ENCODE data around the gene THAP7. TPM values are rescaled to one million over a fixed set of nuclear protein-coding genes. Genes with fewer than 3 reads are reported as not detected.
A peak's percentile ranks its signal among the peaks of the same experiment; 100 is the strongest.
"Not testable (repeated sequence)": the region's sequence is repeated elsewhere in the genome, so short reads cannot be mapped to it uniquely, and the experiment has no call there.

The THAP7 gene
- total RNA-seq, 8 experiments from 2014 or later: 21.4 to 33.0 (median 29.4) TPM

DNA sequence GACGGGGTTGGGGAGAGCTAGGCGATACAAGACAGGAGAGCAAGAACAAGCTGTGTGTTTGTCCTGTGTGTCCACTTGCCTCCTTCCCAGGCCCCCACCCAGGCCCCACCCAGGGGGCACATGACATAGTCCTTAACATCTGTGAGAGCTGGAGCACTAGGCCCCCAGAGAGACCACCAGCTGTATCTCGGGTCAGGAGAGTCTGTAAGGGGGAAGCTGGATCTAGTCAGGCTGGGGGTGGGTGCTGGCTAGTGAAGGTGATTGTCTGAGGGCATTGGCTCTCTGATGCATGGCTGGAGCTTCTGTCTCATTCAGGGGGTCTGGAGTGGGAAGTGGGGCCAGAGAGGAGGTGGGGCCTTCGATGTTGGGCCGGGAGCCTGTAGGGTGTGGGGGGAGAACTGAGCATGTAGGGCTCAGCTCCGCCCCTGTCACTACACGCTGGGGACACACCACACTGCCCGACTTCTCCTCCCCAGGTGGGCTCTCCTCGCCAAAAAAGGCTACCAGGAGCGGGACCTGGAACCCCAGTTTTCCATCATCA lies 13.6 kb upstream of the THAP7 start:
- Histone ChIP-seq H3K4me3 (peak overlapping the region in 2 of 5 donors; percentile 42 to 51), H3K27ac (peak overlapping the region; percentile 81 to 91), H3K4me1 (replicated peaks in 1 of 2) (peaks cover 33 to 42% of the 10 kb centered on the region in 2 donors)
- in situ Hi-C loops (cut with MboI; ENCODE audit: low pct_unique_long_range_greater_than_20kb in 2 of 9, low sequenced_read_pairs in 9 of 9, unreplicated experiment in 9 of 9): loop anchor here in 2 of 9 experiments (25.0 kb wide), 2 partner anchors 97 to 103 kb away; partner anchors contain the start of gene CRKL (in 1 of the 2)
- WGBS, 10 experiments: no CpG with 5 or more reads among the region's 10 CpGs
- ATAC-seq (replicated peaks in 6 of 8): no peak

DNA sequence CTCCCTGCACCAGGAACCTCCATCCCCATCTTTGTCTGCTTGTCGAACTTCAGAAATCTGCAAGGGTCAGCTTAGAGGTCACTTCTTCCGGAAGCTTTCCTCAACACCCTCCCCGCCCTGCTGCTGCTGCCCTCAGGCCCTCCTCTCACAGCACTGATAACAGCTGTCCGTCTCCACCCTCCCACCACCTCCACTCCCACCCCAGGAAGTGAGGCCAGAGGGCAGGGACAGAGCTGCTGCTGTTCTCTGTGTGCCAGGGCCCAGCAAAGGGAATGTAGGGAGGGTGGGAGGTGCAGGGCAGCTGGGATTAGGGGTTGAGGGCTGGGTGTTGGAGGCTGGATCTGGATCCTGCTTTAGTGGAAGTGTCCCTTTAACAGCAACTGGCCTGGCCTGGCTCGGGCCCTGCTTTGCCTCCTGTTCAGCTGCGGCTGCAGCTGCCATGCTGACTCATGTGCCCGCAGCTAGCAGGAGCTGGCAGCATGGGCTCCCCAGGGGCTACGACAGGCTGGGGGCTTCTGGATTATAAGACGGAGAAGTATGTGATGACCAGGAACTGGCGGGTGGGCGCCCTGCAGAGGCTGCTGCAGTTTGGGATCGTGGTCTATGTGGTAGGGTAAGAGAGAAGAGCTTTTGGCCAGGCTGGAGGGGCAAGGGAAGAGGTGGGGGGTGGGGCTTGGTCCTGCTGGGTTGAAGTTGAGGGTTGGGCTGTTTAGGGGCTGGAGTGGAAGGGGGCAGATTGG lies 13.0 kb upstream of the THAP7 start, which contains the start of gene P2RX6:
TSS of gene P2RX6 (plus strand) at position 440 of the 740 bp plus-strand sequence. CDS start at position 450, 10 bp downstream.
- WGBS, 10 experiments: no CpG with 5 or more reads among the region's 12 CpGs
- ATAC-seq (replicated peaks in 6 of 8): peak; percentile 47 to 78 (median 68)
- in situ Hi-C loops (cut with MboI; ENCODE audit: low pct_unique_long_range_greater_than_20kb in 2 of 9, low sequenced_read_pairs in 9 of 9, unreplicated experiment in 9 of 9): loop anchor here in 2 of 9 experiments (25.0 kb wide), 2 partner anchors 97 to 103 kb away; partner anchors contain the start of gene CRKL (in 1 of the 2)
- Histone ChIP-seq H3K4me3 (peak within 1 kb of the TSS; percentile 42 to 51 (median 46)), H3K4me1 (replicated peaks in 1 of 2) (peaks cover 33 to 48% of the 10 kb centered on the region in 2 donors), H3K27ac (peak within 1 kb of the TSS; percentile 81 to 91)

DNA sequence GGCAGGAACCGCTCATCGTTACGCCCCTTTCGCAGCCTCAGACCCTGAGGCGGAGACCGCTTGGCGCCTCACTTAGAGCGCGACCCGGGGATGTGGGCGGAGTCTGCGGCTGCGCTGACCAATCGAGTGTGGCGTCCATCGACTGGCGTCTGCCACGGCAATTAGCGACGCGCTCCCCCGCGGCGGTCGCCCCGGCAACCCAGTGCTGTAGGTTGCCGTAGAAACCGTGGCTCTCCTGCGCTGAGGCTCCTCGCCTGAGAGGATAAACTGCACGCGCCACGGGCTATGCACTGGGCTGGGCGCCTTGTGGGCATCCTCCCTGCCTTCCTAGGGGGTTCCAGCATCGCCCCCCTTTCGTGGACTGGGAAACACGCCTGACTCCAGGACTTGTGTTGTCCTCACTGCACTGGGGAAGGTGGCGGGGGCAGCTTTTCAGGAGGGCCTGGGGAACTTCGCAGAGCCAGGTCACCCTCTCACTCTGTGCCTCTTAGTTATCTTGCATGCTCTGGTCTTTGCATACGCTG lies 12.3 kb upstream of the THAP7 start:
- in situ Hi-C loops (cut with MboI; ENCODE audit: low pct_unique_long_range_greater_than_20kb in 2 of 9, low sequenced_read_pairs in 9 of 9, unreplicated experiment in 9 of 9): loop anchor here in 2 of 9 experiments (25.0 kb wide), 2 partner anchors 98 to 102 kb away; partner anchors contain the start of gene CRKL (in 1 of the 2)
- WGBS, 10 experiments: 0 to 1% (median 0%) methylated on average over 1 to 24 of the region's 40 CpGs; no CpG with 5 or more reads in 7 of the 10 experiments
- peak; percentile 86 to 96 (median 90) for ATAC-seq (replicated peaks in 6 of 8)
- peak overlapping the region; percentile 42 to 51 (median 46) for H3K4me3 ChIP-seq
- peaks cover 33 to 50% of the 10 kb centered on the region in 2 donors for H3K4me1 ChIP-seq (replicated peaks in 1 of 2)
- H3K27ac ChIP-seq: peak overlapping the region; percentile 81 to 91

DNA sequence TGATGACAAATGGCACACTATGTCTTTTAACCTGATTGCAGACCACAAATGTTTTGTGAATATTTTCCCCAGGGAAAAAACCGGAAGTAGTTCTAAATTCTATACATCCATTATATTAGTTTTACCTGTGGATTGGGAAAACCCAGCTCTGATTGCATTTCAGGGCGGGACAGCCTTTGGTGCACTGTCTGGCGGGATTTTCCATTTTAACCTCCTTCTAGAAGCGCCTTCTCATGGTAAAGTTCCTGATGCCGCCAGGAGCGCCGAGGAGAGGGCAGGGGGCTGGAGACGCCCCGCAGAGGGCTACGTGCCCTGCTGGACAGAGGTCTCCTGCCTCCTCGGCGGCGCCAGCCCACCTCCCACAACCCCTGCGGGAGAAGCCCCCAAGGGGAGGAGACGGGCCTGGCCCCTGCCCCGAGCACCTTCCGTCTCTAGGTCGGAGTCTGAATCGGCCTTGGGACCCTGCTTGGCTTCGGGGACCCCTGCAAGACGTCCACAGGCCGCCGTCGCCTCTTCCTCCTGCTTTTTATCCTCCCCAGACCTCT lies 11.8 kb upstream of the THAP7 start:
- H3K27ac ChIP-seq: peak overlapping the region; percentile 65 to 73
- H3K4me3 ChIP-seq: peak overlapping the region; percentile 42 to 51 (median 46)
- 0 to 67% (median 12%) methylated on average over 1 to 5 of the region's 24 CpGs; no CpG with 5 or more reads in 2 of the 10 experiments for WGBS, 10 experiments
- in situ Hi-C loops (cut with MboI; ENCODE audit: low pct_unique_long_range_greater_than_20kb in 2 of 9, low sequenced_read_pairs in 9 of 9, unreplicated experiment in 9 of 9): loop anchor here in 2 of 9 experiments (25.0 kb wide), 2 partner anchors 99 to 101 kb away; partner anchors contain the start of gene CRKL (in 1 of the 2)
- ATAC-seq (replicated peaks in 6 of 8): peak; percentile 0 to 21 (median 14)
- H3K4me1 ChIP-seq (replicated peaks in 1 of 2): peaks cover 33 to 50% of the 10 kb centered on the region in 2 donors

DNA sequence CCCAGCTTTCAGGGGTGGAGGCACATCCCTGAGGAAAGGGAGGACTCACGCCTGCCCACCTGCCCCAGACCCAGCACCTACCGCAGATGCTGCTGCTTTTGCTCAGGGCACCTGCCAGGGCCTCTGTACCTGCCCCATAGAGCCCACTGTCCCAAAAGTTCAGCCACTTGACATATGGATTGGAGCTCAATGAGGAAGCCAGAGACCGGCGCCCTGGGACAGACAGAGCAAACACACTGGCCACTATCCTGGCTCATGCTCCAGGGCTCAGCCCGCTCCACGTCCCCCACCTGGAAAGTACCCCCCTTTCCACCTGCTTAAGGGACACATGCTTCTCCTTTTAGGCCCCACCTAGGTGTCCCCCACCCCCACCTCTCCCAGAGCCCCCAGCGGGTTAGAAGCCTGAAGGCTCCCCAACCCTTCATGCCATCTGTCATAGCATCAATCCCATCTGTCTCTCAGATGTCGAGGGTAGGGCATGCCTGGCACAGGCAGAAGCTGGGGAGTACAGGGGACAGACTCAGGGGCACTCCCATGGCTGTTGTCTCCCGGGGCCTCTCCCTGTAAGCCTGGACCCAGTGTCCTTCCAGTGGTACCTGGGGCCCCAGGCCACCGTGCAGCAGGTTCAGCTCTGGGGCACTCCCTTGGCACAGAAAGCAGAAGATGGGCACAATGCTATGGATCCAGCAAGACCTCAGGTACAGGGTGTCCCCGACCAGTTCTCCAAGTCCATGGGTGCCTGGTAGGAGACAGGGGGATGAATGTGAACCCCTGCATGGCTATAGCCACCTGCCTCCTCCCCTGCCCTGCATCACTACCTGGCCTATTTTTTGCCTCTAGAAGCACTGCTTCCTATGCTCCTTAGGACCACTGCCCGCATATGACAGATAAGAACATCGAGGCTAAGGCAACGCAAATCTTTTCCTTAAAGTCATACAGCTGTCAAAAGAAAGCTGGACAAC lies 10.8 kb upstream of the THAP7 start:
- in situ Hi-C loops (cut with MboI; ENCODE audit: low pct_unique_long_range_greater_than_20kb in 2 of 9, low sequenced_read_pairs in 9 of 9, unreplicated experiment in 9 of 9): loop anchor here in 2 of 9 experiments (25.0 kb wide), 2 partner anchors 100 kb away; partner anchors contain the start of gene CRKL (in 1 of the 2)
- H3K4me3 ChIP-seq: peak overlapping the region; percentile 42 to 51 (median 46)
- no peak for ATAC-seq (replicated peaks in 6 of 8)
- H3K4me1 ChIP-seq (replicated peaks in 1 of 2): peaks cover 33 to 50% of the 10 kb centered on the region in 2 donors
- 63 to 100% (median 83%) methylated on average over 1 to 5 of the region's 14 CpGs; no CpG with 5 or more reads in 3 of the 10 experiments for WGBS, 10 experiments
- peak overlapping the region in 1 of 2 donors; percentile 65 for H3K27ac ChIP-seq

DNA sequence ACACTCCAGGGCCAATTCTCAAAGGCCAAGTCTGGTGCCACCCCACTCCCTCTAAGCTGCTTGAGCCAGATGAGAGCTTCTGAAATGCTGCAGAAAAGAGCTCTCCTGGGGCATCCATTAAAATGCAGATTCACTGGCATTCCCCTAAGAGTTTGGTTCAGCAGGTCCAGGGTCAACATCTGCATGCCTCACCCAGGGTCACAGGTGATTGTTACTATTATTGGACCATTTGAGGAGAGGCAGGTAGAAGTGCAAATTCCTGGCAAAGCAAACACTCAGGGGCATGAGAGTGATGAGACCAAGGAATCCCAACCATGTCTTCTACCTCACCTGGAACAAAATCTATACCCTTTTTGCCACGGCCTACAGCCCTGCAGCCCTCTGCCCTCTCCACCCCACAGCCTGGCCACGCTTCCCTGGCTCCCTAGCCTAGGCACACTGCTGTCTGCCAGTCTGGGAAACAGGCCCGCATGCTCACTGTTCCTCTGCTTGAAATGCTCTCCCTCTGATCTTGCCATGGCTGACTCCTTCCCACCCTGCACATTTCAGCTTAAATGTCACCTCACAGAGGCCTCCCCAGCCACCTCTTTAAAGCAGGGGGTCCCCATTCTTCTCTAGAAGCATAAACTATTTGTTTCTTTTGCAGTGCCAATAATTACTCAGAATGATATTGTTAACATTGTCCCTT lies 8.7 kb upstream of the THAP7 start:
- H3K4me3 ChIP-seq: no peak overlapping the region
- in situ Hi-C loops (cut with MboI; ENCODE audit: low pct_unique_long_range_greater_than_20kb in 2 of 9, low sequenced_read_pairs in 9 of 9, unreplicated experiment in 9 of 9): loop anchor here in 2 of 9 experiments (25.0 kb wide), 2 partner anchors 98 to 102 kb away; partner anchors contain the start of gene CRKL (in 1 of the 2)
- H3K27ac ChIP-seq: no peak overlapping the region
- 60 to 100% (median 100%) methylated on average over 1 to 3 of the region's 3 CpGs; no CpG with 5 or more reads in 7 of the 10 experiments for WGBS, 10 experiments
- no peak for ATAC-seq (replicated peaks in 6 of 8)
- H3K4me1 ChIP-seq (replicated peaks in 1 of 2): peaks cover 20 to 31% of the 10 kb centered on the region in 2 donors

DNA sequence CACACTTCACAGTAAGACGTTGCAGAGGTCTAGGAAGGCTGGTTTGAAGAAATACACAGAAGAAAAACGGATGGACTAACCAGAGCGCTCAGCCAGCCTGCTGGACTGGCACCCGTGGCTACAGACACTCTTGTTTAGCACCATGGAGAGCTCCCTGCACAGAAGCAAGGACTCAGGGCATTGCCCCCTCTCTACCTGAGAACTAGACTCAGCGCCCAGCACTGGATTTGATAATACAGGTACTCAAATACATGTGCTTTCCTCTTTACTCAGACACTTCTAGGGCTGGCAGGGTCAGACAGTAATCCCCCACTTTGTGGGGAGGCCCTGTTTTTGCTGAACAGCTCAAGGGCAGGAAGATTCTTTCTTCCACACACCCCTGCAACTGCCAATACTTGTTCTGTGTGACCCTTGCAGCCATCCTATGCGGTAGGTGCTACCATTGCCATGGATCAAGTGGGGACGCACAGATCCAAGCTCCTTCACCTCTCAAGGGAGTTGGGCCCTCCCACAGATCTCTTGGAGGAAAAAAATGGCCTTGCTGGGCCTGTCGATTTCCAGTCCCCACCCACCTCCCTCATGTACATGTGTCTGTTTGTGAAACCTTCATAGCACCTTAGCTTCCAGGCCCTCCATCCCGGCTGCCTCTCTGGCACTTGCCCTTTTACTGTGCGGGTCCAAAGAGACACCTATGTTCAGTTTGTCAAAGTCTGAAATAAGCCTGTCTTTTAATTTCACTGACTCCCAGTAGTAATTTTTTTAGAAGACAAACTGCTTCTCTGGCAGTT lies 7.9 kb upstream of the THAP7 start:
- Histone ChIP-seq H3K4me1 (replicated peaks in 1 of 2) (peaks cover 14 to 24% of the 10 kb centered on the region in 2 donors), H3K4me3 (no peak overlapping the region), H3K27ac (no peak overlapping the region)
- peak in 1 of 8 experiments; percentile 17 for ATAC-seq (replicated peaks in 6 of 8)
- WGBS, 10 experiments: 33 to 84% (median 69%) methylated on average over 1 to 6 of the region's 10 CpGs; no CpG with 5 or more reads in 3 of the 10 experiments
- in situ Hi-C loops (cut with MboI; ENCODE audit: low pct_unique_long_range_greater_than_20kb in 2 of 9, low sequenced_read_pairs in 9 of 9, unreplicated experiment in 9 of 9): loop anchor here in 2 of 9 experiments (25.0 kb wide), 2 partner anchors 98 to 102 kb away; partner anchors contain the start of gene CRKL (in 1 of the 2)

DNA sequence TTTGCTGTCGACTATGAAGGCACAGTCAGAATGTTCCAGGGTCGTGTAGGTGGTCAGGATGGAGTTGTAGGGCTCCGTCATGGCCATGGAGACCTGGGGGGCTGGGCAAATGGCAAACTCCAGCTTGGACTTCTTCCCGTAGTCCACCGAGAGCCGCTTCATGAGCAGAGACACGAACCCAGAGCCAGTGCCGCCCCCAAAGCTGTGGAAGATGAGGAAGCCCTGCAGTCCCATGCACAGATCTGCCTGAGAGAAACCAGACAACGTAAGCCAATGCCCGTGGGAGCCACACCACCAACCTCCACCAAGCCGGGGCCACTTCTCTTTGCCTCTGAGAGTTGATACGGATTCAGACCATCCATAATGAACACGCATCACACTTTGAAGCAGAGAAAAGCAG lies 7.3 kb upstream of the THAP7 start:
- ATAC-seq (replicated peaks in 6 of 8); H3K4me3 ChIP-seq; H3K27ac ChIP-seq: not testable (repeated sequence)
- in situ Hi-C loops (cut with MboI; ENCODE audit: low pct_unique_long_range_greater_than_20kb in 2 of 9, low sequenced_read_pairs in 9 of 9, unreplicated experiment in 9 of 9): loop anchor here in 2 of 9 experiments (25.0 kb wide), 2 partner anchors 97 to 103 kb away; partner anchors contain the start of gene CRKL (in 1 of the 2)
- 61 to 100% (median 89%) methylated on average over 1 to 8 of the region's 13 CpGs; no CpG with 5 or more reads in 6 of the 10 experiments for WGBS, 10 experiments
- H3K4me1 ChIP-seq (replicated peaks in 1 of 2): peaks cover 8 to 19% of the 10 kb centered on the region in 2 donors

DNA sequence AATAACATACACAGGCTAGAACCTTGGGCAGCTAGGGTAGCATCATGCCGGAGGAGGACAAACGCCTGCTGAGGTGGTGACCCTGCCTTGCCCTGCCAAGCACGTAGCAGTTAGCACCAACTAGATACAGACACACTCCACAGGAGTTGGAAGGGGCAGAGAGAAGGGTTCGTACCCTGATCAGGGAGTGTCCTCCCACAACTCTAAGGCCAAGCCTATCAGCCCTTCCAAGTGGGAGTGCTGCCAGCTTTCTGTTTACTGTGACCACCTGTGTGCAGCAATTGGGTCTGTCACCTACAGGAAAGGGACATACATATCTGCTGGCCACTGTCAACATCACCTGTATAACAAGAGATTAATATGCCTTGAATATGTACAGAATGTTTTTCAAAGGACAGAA lies 1.9 kb upstream of the THAP7 start:
- Histone ChIP-seq H3K4me3 (peak overlapping the region in 1 of 5 donors; percentile 81), H3K27ac (no peak overlapping the region), H3K4me1 (replicated peaks in 1 of 2) (peaks cover 17 to 23% of the 10 kb centered on the region in 2 donors)
- 70 to 87% (median 80%) methylated on average over 1 to 3 of the region's 4 CpGs; no CpG with 5 or more reads in 4 of the 10 experiments for WGBS, 10 experiments
- ATAC-seq (replicated peaks in 6 of 8): no peak
- in situ Hi-C loops (cut with MboI; ENCODE audit: low pct_unique_long_range_greater_than_20kb in 2 of 9, low sequenced_read_pairs in 9 of 9, unreplicated experiment in 9 of 9): loop anchor here in 2 of 9 experiments (25.0 kb wide), 2 partner anchors 91 to 109 kb away; partner anchors contain the start of gene CRKL (in 1 of the 2)

DNA sequence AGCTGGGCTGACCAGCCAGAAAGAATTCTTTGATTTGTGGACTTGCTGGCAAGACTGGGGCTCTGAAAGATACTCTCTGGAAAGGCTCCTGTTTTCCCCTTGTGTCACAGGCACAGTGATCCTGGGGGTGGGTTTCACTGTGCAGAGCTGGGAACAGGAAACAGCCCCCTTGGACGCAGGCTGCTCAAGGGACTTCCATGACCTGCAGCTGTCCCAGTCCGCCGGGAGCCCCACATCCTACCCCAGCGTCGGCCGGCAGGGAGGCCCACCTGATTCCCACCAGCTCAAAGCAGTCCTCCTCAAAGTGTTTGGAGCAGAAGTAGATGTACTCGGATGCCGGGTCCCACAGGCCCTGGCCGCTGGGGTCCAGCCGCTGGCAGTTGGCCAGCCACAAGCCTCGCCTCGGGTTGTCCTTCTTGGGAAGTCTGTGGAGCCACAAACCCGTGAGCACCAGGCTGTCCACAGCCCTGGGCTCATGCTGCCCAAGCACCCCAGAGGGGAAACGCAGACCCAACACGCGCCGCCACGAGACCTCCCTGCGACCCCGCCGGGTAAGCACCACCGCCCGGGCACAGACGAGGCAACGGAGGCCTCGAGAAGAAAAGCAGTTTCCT lies 824 bp downstream of the THAP7 start:
- in situ Hi-C loops (cut with MboI; ENCODE audit: low pct_unique_long_range_greater_than_20kb in 2 of 9, low sequenced_read_pairs in 9 of 9, unreplicated experiment in 9 of 9): loop anchor here in 2 of 9 experiments (25.0 kb wide), 2 partner anchors 89 to 111 kb away; partner anchors contain the start of gene CRKL (in 1 of the 2)
- H3K4me3 ChIP-seq: peak overlapping the region; percentile 67 to 93 (median 84)
- peaks cover 17 to 23% of the 10 kb centered on the region in 2 donors for H3K4me1 ChIP-seq (replicated peaks in 1 of 2)
- H3K27ac ChIP-seq: peak overlapping the region; percentile 98 to 100
- 0 to 14% (median 0%) methylated on average over 2 to 19 of the region's 26 CpGs; no CpG with 5 or more reads in 4 of the 10 experiments for WGBS, 10 experiments
- peak in 1 of 8 experiments; percentile 0 for ATAC-seq (replicated peaks in 6 of 8)
